HG03196 (cell line): ENCODE results near the gene CBLC.

Experiments
- ATAC-seq: cut with Tn5 transposase; IDR thresholded peaks from one replicate; pipeline ENCODE4 v1.9.1; 2021; ENCODE audit not compliant: unreplicated experiment

Gene CBLC, protein sequence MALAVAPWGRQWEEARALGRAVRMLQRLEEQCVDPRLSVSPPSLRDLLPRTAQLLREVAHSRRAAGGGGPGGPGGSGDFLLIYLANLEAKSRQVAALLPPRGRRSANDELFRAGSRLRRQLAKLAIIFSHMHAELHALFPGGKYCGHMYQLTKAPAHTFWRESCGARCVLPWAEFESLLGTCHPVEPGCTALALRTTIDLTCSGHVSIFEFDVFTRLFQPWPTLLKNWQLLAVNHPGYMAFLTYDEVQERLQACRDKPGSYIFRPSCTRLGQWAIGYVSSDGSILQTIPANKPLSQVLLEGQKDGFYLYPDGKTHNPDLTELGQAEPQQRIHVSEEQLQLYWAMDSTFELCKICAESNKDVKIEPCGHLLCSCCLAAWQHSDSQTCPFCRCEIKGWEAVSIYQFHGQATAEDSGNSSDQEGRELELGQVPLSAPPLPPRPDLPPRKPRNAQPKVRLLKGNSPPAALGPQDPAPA

DNA sequence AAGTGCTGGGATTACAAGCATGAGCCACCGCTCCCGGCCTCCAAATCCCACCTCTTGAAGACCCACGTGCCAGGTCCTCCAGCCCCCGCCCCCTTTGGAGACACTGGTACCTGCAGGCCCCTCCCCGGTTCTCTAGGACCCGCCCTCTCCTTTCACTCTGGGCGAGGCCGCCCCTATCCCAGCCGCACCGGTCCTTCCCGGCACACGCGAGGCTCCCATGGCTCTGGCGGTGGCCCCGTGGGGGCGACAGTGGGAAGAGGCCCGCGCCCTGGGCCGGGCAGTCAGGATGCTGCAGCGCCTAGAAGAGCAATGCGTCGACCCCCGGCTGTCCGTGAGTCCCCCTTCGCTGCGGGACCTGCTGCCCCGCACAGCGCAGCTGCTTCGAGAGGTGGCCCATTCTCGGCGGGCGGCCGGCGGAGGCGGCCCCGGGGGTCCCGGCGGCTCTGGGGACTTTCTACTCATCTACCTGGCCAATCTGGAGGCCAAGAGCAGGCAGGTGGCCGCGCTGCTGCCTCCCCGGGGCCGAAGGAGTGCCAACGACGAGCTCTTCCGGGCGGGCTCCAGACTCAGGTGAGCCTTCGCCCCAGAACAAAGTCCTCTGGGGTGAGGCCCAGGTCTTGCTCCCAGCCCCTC is at the start of gene CBLC:
Gene CBLC (plus strand): TSS at position 176 of the 633 bp plus-strand sequence. CDS start 42 bp downstream, at position 218.
- no peak for ATAC-seq

DNA sequence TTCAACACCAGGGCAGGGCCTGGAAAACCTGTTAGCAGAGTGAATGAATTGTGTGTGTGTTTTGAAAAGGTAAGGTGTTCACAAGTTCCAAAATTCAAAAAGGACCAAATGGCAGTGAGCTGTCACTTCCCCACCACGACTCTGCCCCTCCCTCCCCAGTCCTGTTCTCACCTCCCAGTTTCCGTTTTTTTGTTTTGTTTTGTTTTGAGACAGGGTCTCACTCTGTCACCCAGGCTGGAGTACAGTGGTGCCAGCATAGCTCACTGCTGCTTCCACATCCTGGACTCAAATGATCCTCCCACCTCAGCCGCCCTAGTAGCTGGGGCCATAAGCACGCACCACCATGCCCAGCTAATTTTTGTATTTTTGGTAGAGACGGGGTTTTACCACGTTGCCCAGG is 49.5 kb upstream of the CBLC start:
- no peak for ATAC-seq

DNA sequence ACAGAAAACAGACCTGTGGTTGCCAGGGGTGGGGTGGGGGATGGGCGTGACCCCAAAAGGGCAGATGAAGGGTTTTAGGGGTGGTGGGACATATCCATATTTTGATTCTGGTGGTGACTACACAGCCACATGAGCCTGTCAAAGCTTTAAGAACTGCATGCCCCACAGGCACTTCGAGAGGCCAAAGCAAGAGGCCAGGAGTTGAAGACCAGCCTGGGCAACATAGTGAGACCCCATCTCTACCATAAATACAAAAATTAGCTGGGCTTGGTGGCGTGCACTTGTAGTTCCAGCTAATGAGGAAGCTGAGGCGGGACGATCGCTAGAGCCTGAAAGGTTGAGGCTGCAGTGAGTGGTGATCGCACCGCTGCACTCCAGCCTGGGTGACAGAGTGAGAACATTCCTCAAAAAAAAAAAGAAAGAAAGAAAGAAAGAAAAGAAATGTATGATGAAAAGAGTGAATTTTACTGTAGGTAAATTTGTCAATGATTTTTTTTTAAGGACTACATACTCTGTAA is 48.1 kb upstream of the CBLC start:
- ATAC-seq: no peak

DNA sequence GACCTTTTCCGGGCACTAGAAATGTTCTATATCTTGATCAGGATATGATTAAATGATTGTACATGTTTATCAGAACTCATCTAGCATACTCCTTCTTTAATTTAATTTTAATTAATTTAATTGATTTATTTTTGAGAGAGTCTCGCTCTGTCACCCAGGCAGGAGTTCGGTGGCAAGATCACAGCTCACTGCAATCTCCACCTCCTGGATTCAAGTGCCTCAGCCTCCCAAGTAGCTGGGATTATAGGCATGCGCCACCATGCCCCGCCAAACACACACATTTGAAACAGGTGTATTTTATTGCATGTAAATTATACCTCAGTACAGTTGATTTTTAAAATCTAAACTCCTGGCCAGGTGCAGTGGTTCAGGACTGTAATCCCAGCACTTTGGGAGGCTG is 46.6 kb upstream of the CBLC start:
- no peak for ATAC-seq

DNA sequence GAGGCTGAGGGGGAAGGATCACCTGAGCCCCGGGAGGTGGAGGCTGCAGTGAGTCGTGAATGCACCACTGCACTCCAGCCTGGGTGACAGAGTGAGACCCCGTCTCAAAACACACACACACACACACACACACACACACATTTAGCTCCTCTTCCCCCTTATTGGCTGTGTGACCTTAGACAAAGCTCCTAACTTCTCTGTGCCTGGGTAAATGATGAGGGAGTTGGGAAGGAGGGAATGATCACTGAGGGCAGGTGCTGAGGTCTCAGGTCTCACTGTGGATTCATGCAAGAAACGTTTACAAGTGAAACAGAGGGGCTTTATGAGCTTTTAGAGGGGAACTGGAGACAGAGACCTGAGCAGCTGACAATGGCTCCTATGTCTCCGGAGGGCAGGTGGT is 46.1 kb upstream of the CBLC start:
- no peak for ATAC-seq

DNA sequence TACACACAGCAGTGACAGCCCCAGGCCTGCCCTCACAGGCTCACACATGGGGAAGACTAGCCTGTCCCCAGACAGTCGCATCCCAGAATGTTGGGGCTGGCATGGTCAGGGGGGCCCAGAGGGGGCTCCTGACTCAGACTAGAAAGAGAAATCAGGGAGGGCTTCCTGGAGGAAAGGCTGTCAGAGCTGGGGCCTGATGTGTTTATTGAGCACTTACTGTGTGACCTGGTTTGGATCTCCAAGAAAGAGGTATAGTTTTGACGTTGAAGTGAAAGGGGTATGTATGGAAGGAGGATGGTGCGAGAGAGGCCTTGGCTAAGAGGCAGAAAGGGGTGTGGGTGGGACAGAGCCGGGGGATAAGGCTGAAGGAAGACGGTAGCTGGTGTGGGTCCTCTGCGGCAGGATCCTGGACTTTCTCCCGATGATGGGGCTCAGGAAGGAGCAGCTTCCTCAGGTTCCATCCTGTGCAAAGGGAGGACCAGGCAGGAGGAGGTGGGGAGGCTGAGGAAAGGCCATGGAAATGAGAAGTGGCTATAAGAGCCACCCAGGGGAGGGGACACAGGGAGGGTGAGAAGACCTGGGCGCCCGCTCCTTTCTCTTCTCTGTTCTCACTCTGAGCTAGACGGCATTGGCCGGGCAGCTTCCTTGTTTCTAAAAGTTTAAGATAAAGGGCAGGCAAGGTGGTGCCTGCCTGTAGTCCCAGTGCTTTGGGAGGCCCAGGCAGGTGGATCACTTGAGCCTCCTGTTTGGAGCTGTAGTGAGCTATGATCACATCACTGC is 45.3 kb upstream of the CBLC start:
- no peak for ATAC-seq

DNA sequence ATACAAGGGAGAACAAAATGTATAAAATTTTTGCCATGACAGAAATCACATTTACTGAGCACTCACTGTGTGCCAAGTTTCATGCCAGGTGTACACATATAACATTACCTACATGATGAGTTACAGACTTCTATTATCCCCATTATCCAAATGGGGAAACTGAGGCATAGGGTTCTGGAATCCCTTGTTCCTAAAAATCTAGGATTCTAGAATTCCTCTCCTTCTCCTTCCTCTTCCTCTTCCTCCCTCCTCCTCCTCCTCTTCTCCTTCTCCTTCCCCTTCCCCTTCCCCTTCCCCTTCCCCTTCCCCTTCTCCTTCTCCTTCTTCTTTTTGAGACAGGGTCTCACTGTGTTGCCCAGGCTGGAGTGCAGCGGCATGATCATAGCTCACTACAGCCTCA is 43.3 kb upstream of the CBLC start:
- no peak for ATAC-seq

DNA sequence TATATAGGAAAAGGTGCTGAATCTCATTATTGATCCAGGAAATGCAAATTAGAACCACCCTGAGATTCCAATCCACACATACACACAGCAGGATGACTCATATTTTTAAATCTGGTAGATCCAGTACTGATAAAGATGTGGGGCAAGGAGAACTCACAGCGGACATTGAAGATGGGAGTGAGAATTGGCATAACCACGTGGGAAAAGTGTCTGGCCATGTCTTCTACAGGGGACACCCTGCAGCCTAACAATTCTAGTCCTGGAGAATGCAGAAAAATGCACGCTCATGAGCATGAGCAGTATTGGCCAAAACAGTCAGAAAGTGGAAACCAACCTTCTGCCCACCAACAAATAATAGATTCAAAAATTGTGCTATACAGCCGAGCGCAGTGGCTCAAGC is 42.7 kb upstream of the CBLC start:
- ATAC-seq: no peak

DNA sequence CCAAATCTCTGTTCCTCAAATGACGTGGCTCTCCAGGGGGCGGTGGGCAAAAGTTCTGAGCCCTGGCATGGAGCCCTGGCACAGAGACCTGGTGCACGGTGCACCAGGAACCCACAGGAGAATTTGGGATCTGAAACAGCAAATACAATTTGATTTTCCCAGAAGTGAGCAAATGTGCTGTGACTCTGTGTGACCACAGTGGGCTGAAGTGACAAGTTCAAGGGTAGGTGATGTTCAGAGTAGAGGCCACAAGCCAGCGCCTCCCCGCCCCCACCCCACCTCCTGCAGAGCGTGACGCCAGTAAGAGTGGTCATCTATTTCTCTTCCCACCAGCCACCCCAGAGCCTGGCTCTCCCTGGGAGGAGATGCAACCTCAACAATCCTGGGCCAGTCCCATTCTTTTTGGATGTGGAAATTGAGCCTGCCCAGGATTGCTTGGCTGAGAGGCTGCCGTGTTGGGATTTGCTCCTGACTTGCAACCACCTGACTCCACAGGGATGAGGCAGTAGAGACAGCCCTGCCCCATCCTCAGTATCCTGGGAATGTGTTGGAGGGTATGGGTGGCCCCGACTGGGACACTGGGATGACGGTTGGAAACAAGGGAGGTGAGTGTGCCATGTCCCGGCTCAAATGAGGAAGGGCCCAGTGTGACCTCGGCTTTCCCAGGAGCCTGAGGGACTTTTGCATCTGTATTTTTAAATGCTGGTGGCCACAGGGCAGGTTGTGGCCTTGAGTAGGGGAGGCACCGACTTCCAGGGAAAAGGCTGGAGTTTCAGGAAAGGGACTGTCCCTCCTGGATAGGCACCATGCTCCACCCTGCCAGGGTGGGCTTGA is 40.2 kb upstream of the CBLC start:
- ATAC-seq: no peak

DNA sequence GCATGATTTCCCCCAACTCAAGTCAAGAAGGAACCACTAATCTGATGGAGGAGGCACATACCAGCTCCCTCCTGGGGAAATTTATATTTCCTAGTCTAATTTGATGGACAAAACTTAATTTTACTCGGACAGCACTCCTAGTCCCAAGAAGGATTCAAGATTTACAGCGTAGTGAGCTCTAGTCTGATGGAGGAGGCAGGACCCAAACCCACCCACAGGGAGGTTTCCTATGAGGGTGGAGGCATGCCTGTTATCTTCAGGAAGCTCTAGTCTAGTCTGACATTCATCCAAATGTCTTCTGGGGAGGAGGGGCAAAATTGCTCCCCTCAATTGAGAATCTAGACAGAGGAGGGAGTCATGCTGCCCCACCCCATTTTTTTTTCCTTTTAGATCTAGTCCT is 39.6 kb upstream of the CBLC start:
- no peak for ATAC-seq

DNA sequence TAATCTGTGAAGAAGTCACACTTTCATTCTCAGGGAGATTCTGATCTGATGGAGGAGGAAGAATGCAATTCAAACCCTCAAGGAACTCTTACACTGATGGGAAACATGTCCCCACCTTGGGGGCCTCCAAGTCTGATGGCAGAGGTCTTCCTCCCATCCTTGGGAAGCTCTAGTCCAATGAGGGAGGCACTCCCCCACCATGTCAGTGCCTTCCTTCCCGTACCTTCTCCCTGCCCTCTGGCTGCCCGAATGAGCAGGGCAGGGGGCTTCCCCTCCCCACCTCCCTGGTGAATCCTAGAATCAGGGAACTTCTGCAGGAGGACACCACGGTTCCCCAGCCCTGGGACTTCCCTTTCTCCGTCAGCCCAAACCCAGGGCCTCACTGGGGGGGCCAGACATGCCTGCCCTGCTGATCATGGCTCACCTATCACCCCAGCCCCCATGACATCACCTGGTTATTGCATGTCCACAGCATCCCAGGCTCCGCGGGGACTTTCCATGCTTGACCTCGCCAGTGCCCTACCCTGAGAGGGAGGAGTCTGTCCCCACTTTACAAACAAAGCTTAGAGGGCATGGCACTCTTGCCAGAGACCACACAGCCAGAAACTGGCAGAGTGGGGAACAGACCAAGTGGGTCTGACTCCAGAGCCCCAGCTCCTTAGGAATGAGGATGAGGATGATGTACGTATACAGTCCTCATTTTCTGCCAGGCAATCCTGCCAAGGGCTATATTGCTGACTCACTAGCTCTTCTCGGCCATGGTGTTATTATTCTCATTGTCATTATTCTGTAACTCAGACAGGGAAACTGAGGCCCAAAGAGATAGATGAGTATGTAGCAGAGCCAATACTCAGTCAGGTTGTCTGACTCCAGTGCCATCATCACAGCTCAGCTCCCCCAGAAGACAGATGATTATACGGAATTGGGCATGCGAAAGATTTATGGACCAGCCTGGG is 38.8 kb upstream of the CBLC start:
- ATAC-seq: no peak

DNA sequence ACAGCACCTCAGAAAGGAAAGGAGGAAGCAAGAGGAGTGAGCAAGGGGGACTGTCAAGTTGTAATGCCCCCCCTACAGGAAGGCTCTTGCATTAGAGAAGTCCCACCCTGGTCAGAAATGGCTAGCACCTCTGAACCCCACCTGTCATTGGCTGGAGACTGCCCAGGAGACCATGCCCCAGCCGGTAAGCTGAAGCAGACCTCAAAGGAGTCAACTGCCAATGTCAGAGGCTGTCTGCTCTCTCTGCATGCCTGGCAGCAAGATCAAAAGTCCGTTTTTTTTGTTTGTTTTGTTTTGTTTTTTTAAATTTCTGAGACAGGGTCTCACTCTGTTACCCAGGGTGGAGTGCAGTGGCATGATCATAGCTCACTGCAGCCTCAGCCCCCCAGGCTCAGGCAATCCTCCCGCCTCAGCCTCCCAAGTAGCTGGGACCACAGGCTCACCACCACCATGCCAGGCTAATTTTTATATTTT is 37.3 kb upstream of the CBLC start:
- no peak for ATAC-seq

DNA sequence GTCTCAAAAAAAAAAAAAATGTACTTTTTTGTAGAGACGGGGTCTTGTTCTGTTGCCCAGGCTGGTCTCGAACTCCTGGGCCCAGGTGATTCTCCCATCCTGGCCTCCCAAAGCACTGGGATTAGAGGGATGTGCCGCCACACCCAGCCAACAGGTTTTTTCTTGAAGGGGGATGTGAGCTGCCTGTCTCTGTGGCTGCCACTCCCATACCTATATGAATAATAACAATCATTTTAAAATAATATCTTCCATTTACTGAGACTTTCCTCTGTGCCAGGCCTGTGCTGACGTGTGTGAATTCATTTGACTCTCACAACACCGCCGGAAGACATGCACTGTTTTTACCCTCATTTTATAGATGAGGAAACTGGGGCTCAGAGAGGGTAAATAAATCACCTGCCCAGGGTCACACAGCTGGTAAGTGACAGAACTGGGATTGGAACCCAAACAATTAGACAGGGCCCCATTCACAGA is 36.4 kb upstream of the CBLC start:
- no peak for ATAC-seq

DNA sequence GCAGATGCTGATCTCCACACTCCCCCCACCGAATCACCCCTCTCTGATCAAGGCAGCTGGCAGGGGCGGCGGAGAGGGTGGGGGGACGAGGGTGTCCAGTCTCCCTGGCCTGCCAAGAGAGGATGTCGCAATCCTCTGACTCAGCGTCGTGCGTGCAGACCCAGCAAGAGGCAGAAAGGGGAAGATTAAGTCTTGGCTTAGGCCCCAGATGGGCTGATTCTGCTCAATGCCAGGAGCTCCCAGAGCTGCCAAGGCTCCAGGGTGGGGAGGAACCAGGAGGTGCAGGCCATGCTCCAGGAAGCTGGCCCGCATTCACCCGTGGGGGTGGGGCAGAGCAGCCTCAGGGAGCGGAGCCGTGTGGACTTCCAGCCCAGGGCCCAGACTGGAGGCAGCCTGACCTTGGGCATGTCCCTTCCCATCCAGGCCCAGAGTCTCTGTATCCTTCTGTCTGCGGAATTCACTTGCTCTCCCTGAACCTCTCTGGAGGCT is 35.8 kb upstream of the CBLC start:
- ATAC-seq: no peak

DNA sequence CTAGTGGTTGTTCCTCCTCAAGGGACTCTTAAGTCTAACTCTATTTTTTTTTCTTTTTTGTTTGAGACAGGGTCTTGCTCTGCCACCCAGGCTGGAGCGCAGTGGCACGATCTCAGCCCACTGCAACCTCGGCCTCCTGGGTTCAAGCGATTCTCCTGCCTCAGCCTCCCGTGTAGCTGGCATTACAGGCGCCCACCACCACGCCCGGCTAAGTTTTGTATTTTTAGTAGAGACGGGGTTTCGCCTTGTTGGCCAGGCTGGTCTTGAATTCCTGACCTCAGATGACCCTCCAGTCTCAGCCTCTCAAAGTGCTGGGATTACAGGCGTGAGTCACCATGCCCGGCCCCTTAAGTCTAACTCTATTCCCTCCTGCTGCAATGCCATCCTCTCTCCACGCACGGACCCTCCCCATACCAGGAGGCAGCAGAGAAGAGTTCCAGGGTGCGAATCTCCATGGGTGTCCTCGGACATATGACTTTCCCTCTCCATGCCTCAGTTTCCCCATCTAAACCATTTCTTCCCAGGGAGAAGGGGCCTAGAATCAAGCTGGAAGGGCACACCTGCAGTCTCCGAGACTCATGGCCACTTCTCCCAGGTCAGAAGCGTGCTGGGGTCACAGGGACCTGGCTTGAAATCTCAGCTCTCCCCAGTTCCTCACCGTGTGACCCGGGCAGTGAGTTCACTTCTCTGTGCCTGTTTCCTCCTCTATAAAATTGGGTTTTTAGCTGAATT is 35.2 kb upstream of the CBLC start:
- no peak for ATAC-seq

DNA sequence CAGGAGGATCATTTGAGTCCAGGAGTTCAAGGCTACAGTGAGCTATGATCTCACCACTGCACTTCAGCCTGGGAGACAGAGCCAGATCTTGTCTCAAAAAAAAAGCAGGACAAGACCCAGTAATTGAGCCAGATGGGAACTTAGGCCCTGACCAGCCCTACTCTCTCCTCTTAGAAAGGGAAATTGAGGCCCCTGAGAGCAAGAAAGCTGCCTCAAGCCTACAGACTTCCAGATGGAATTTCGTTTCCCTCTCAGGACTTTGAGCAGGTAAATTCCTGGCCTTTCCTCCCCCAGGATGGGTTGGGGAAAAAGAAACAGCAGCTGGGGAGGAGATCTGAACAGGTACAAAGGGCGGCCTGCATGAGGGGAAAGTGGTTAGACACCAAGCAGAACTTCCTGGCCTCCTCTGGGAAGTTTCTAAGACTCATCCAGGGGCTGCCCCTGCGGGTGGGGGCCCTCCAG is 32.8 kb upstream of the CBLC start:
- no peak for ATAC-seq

DNA sequence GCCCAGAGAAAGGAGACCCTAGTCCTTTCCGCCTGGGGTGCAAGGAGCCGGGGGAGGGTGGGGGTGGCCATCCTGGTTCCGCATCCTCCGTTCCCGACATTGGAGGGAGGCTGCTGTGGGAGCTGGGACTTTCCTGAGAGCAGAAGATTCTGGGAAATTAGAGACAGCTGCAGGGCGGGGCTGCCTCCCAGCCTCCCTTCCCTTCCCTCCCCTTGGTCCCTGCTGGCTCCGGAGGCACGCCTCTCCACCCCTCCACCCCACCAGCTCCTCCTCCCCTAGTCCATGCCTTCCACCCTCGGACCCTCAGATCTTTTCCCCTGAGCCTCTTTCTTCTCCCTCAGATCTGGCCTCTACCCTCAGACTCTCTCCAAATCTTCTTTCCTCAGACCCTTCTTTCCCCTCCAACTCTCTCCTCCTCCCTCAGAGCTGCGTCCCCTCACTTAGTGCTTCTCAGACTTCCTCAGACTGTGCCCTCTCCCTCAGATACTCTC is 32.3 kb upstream of the CBLC start:
- ATAC-seq: no peak
